Kidney glomerular epithelial cell (primary cell): ENCODE data around the gene PHPT1.
"Not testable (repeated sequence)": the region's sequence is repeated elsewhere in the genome, so short reads cannot be mapped to it uniquely, and the experiment has no call there.

Source experiments
- DNase-seq: peaks from one replicate; lab custom pipeline; 2025; lab: John Stamatoyannopoulos, UW

The PHPT1 gene

GRCh38 chr9:136837146-136837855 lies 11.9 kb upstream of the PHPT1 start:
- no peak for DNase-seq

GRCh38 chr9:136837856-136838277 lies 11.3 kb upstream of the PHPT1 start:
- not testable (repeated sequence) for DNase-seq

DNA sequence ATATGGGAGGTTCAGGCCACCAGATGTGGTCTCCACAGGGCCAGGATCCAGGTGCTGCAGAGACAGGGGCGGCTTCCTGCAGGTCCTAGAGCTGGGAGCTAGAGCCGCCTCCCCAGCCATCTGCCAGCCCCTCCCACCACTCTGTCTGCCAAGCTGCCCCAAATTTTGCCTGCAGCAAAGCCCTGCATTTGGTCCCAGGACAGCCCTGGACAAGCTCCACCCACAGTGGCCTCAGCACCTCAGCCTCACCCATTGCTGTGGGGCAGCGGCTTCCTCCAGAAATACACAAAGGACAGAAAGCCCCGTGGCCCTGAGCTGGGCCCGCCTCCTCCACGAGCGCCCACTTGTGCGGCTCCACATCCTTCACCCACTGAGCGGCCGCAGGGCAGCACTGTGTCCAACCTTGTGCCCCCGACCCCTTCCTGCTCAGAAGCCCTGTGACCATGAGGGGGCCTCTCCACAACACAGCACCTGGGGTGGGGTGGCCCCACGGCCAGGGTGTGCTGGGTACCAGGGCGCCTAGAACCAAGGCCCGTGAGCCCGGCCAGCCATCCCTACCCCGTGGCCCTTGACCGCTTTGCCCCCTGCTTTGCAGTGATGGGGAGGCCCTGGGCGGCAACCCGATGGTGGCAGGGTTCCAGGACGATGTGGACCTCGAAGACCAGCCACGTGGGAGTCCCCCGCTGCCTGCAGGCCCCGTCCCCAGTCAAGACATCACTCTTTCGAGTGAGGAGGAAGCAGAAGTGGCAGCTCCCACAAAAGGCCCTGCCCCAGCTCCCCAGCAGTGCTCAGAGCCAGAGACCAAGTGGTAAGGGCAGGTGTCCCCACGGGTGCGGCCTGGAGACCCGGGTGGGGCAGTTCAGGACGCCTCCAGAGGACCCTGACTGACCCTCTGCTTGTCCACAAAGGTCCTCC lies 10.6 kb upstream of the PHPT1 start:
- DNase-seq: no peak

DNA sequence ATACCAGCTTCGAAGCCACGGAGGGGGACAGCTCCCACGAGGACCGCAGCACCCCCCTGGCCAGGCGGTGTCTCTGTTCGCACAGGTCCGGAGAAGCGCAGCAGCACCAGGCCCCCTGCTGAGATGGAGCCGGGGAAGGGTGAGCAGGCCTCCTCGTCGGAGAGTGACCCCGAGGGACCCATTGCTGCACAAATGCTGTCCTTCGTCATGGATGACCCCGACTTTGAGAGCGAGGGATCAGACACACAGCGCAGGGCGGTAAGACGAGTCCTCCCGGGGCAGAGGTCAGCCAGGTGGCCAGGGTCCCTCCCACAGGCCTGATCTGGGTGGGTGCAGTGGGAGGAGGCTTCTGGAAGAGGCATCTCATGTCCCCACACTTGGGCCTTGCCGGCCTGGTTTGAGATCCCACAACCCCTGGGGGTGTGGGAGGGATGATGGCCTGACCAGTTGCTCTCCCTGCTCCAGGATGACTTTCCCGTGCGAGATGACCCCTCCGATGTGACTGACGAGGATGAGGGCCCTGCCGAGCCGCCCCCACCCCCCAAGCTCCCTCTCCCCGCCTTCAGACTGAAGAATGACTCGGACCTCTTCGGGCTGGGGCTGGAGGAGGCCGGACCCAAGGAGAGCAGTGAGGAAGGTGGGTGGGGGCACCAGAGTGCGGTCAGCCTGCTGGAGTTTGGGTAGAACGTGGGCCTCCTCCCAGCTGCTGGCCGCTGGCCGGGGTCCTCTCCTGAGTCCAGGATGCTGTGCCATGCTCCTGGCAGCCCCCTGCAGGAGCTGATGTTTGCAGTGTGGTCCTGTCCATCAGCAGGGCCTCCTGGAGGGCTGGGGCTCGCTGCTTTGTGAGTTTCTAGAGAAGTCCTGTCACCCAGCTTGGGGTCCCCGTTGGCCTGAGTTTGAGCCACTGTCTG lies 9.7 kb upstream of the PHPT1 start:
- DNase-seq: no peak

DNA sequence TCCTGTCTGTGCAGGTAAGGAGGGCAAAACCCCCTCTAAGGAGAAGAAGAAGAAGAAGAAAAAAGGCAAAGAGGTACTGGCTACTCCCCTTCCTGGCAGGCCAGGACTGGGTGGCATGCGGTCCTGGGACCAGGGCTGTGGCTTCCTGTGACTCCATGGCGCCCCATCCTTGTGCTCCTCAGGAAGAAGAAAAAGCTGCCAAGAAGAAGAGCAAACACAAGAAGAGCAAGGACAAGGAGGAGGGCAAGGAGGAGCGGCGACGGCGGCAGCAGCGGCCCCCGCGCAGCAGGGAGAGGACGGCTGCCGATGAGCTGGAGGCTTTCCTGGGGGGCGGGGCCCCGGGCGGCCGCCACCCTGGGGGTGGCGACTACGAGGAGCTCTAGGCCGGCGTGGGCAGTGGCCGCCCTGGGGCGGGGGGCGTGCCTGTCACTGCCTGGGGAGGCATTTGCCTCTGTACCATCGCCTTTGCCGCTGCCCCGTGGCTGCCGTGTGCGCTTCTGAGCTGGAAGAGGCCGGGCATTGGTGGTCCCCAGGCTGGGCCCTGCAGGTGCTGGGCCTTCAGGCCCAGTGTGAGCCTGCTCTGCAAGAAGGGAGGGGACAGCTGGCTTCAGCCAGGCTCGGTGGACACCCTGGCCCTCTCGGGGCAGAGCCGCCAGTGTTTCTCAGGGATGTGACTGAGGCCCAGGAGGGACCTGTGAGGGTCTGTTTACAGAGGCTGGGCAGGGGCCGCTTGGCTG lies 8.9 kb upstream of the PHPT1 start:
- DNase-seq: no peak

DNA sequence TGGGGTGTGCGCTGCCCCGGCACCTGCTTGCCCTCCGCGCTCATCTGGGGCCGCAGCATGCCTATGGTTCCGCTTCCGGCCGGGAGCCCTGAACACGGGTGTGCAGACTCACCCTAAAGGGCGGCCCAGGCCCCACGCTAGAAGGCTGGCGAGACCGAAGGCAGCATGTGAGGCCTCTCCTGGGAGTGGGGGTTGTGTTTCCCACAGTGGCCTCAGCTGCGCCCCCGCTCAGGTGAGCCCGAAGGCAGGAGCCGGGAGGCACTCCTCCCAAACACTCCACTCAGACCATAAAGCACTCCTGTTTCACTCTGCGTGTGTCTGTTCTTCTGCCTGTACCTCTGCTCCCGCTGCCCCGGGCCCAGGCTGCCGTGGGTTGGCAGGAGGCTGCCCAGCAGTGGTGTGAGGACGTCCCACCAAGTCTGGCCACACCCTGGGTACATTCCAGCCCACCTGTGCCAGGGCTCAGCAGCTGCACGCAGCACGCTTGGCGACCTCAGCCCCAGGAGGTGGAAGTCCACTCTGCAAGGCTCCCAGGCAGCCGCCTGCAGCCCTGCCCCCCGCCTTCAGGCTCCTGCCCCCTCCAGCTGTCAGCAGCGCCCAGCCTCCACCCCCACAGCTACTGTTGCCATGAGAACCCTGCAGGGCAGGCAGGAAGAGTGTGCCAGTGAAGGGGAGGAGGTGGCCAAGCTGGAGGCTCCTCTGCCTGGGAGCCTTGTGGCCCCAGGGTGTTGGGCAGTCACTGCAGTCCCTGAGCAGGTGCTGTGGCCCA lies 8.1 kb upstream of the PHPT1 start:
- peak; percentile 57 for DNase-seq

GRCh38 chr9:136841646-136842379 lies 7.4 kb upstream of the PHPT1 start:
- DNase-seq: not testable (repeated sequence)

DNA sequence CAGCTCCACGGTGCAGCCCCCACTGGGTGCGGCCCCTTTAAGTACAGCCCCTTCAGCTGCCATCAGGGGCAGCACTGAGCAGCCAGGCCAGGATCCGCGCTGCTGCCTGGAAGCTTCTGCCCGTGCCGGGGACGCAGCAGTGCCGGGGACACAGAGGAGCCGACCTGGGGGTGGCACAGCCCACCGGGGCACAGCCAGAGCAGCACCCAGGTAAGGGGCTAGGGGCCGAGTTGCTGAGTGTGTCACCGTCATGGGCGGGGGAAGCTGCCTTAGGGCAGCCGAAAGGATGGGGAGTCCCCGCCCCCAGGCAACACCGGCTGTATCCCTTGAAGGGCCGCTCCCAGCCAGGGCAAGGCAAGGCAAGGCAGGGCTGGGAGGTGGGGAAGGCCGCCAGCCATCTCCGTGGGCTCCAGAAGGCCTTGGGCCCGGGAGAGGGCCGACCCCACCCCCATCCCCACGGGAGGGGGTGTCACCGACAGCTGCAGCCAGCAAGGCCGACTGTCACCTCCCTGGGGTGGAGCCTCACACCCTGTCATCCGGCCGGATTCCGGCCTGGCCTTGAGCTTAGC lies 6.7 kb upstream of the PHPT1 start, which contains the start of gene AJM1:
TSS of gene AJM1 (plus strand) at position 99 of the 569 bp plus-strand sequence. CDS start 1,937 bp downstream, outside the sequence.
- DNase-seq: peak; percentile 38

- not testable (repeated sequence) for DNase-seq
Observed at GRCh38 chr9:136843159-136843800, 5.9 kb upstream of the PHPT1 start.

DNA sequence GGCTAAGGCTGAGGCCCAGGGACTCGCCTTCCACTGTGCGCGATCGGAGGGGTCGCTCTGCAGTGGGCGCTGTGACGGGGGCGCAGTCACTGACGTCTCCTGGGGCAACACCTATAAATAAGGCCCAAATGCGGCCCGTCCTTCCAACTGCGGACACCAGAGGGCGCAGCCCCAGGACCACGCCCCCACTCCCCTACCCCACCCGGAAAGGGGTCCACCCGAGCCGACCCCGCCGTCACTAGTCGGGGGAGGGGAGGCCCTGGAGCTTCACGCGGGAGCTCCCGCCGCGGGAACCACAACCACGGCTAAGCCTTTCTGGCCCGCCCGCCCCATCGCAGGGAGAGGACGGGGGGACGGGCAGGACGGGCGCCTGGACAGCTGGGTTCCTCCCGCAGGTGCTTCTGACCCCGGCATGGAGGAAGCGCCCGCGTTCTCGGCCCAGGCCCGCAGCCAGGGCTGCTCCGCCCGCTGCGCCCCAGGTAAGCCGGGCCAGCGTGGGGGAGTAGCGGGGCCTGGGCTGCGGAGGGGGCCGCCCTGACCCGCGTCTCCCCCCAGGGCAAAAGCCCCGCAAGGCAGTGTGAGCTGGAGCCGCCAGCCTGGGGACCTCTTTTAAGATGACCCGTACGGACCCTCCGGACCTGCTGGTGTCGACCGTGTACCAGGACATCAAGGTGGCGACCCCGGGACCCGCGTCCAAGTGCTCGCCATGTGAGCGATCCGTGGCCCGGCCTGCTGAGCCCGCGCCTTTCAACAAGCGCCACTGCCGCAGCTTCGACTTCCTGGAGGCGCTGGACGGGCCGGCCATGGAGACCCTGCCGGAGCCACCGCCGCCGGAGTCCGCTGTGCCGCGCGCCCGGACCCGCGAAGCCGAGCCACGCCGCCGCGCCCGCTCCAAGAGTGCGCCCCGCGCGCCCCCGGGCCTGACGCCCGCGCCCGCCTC lies 5.1 kb upstream of the PHPT1 start:
- not testable (repeated sequence) for DNase-seq

- DNase-seq: no peak
Observed at GRCh38 chr9:136844761-136845464, 4.3 kb upstream of the PHPT1 start.

DNA sequence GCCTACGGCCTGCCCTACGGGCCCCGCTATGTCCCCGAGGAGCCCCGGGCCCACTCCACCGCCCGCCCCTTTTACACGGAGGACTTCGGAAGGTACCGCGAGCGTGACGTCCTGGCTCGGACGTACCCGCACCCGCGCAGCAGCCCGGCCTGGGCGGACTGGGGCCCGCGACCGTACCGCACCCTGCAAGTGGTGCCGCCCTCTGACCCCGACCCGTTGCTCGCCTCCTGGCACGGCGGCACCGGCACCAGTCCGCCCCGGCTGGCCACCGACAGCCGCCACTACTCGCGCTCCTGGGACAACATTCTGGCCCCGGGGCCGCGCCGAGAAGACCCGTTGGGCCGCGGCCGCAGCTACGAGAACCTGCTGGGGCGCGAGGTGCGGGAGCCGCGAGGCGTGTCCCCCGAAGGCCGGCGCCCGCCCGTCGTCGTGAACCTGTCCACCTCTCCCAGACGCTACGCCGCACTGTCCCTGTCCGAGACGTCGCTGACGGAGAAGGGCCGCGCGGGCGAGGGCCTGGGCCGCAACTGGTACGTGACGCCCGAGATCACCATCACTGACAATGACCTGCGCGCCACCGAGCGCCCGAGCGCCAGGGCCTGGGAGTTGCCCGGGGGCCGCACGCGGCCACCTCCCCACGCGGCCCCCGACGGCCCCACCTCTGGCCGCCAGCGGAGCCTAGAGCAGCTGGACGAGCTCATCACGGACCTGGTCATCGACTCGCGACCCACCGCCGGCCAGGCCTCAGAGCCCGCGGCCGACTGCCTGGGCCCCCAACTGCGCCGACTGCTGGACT lies 3.5 kb upstream of the PHPT1 start:
- DNase-seq: no peak

DNA sequence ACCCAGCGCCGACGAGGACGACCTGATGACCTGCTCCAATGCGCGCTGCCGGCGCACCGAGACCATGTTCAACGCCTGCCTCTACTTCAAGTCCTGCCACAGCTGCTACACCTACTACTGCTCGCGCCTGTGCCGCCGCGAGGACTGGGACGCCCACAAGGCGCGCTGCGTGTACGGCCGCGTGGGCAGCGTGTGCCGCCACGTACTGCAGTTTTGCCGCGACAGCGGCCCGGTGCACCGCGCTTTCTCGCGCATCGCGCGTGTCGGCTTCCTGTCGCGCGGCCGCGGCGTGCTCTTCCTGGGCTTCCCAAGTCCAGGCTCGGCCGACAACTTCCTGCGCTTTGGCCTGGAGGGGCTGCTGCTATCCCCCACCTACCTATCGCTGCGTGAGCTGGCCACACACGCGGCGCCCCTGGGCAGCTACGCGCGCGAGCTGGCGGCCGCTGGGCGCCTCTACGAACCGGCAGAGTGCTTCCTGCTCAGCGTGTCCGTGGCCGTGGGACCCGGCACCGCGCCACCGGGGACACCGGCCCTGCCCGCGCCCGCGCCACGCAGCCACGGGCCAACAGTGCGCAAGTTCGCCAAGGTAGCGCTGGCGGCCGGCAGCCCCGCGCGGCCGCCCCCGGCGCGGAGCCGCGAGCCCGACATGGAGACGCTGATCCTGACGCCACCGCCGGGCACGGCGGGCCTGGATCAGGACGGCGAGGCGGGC lies 2.7 kb upstream of the PHPT1 start:
- no peak for DNase-seq

DNA sequence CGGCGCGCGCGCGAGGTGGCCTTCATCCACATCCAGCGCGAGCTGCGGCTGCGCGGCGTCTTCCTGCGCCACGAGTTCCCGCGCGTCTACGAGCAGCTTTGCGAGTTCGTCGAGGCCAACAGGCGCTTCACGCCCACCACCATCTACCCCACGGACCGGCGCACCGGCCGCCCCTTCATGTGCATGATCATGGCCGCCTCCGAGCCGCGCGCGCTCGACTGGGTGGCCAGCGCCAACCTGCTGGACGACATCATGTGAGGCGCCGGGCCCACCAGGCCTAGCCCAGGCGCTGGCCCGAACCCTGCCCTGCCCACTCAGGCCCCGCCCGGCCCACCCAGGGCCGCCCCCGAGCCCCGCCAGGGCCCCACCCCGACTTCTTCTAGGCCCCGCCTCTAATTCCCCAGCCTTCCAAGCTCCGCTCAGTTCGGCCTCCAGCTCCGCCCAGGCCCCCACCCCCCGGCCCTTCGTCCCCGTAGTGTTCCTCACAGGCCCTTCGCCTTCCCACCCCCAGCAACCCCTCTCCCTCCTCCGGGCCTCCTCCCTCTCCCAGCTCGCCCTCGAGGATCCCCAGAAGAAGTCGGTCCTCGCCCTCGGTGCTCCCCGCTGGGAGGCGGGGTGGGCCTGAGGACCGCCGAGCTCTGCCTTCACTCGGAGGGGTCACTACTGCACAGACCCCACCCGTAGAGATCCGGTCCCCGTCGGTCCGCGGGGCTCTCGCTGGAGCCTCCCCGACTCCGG lies 2.0 kb upstream of the PHPT1 start:
- DNase-seq: no peak

DNA sequence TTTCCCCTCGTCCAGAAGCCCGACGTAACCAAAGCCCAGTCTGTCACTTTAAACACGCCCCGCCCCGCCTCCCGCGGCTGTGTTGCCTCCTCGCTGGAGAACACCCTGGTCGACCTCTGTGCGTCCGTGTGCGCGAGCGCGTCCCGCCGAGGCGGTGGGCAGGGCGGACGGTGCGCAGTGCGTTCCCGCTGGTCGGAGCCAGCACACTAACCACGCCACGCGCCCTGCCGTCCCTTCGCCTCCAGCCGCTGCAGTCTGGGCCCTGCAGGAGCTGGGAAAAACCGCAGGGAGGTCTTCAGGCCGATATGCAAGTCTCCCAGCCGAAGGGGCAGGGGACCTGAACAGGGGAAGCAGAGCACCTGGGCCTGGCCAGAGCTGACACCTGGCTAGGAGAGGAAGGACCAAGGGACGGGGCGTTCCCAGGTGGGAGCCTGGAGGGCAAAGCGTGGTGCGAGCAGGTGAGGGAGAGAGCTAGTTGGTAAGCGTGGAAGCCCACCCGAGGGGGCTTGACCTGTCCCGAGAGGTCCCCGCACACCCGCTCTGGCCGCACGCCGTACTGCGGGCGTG lies 1.3 kb upstream of the PHPT1 start:
- DNase-seq: peak; percentile 39
